Neural progenitor cell (in vitro differentiated cells): ENCODE measurements around the gene CEP164. TPM values are rescaled to one million over a fixed set of nuclear protein-coding genes. Genes with fewer than 3 reads are reported as not detected.

Source experiments
- DNase-seq: peaks from one replicate; pipeline ENCODE4 v3.0.0-alpha.2; 2016; ENCODE audit warnings: low spot score
- H2AFZ ChIP-seq: fragments of 200-600 bp; sonication (generic); replicated peaks from 2 replicates; pipeline ENCODE4 v1.6.1; 2016; ENCODE audit warnings: antibody characterized with exemption
- H3F3A ChIP-seq: fragments of 200-600 bp; sonication (generic); 2 replicates; pipeline ENCODE4 v1.6.1; 2016; ENCODE audit warnings: antibody characterized with exemption, low read depth
- H3K27ac ChIP-seq: fragments of 200-600 bp; sonication (generic); 2 replicates; pipeline ENCODE4 v1.5.1; 2016; ENCODE audit warnings: mild to moderate bottlenecking
- H3K27me3 ChIP-seq: fragments of 200-600 bp; sonication (generic); 2 replicates; pipeline ENCODE4 v1.6.1; 2016; ENCODE audit warnings: mild to moderate bottlenecking, moderate library complexity
- H3K36me3 ChIP-seq: fragments of 200-600 bp; sonication (generic); 2 replicates; pipeline ENCODE4 v1.5.1; 2016
- H3K4me1 ChIP-seq: fragments of 200-600 bp; sonication (generic); 2 replicates; pipeline ENCODE4 v1.6.1; 2016; ENCODE audit warnings: mixed run types
- H3K4me2 ChIP-seq: fragments of 200-600 bp; sonication (generic); 2 replicates; pipeline ENCODE4 v1.6.1; 2016
- H3K4me3 ChIP-seq: fragments of 200-600 bp; sonication (generic); 2 replicates; pipeline ENCODE4 v1.5.1; 2016
- H3K79me2 ChIP-seq: fragments of 200-600 bp; sonication (generic); 2 replicates; pipeline ENCODE4 v1.6.1; 2016; ENCODE audit warnings: low read depth
- H3K9ac ChIP-seq: fragments of 200-600 bp; sonication (generic); 2 replicates; pipeline ENCODE4 v1.6.1; 2016
- H3K9me3 ChIP-seq: fragments of 200-600 bp; sonication (generic); 2 replicates; pipeline ENCODE4 v1.5.1; 2016; ENCODE audit warnings: low read depth
- H4K20me1 ChIP-seq: fragments of 200-600 bp; sonication (generic); 2 replicates; pipeline ENCODE4 v1.6.1; 2016; ENCODE audit warnings: low read depth
- H3K27ac Mint-ChIP-seq: 3 replicates; pipeline ENCODE4 v1.8.0; 2021; ENCODE audit warnings: mixed read lengths
- H3K27me3 Mint-ChIP-seq: 2 replicates; pipeline ENCODE4 v1.8.0; 2022; ENCODE audit warnings: low read depth, mild to moderate bottlenecking, inconsistent platforms, moderate library complexity, mixed read lengths; ENCODE audit not compliant: insufficient read depth
- H3K36me3 Mint-ChIP-seq: 3 replicates; pipeline ENCODE4 v1.8.0; 2021; ENCODE audit warnings: mixed read lengths
- H3K4me1 Mint-ChIP-seq: 3 replicates; pipeline ENCODE4 v1.8.0; 2021; ENCODE audit warnings: mixed read lengths
- H3K4me3 Mint-ChIP-seq: 3 replicates; pipeline ENCODE4 v1.8.0; 2021; ENCODE audit warnings: mild to moderate bottlenecking, moderate library complexity, mixed read lengths
- H3K9me3 Mint-ChIP-seq: 3 replicates; pipeline ENCODE4 v1.8.0; 2020; ENCODE audit warnings: mixed read lengths
- CTCF ChIP-seq: fragments of 200-600 bp; sonication (generic); IDR thresholded peaks from 2 replicates; pipeline ENCODE4 v1.5.1; 2017; ENCODE audit warnings: antibody characterized with exemption, mild to moderate bottlenecking
- EZH2 ChIP-seq: fragments of 200-600 bp; sonication (generic); IDR thresholded peaks from 2 replicates; pipeline ENCODE4 v1.6.1; 2017; ENCODE audit warnings: antibody characterized with exemption, mild to moderate bottlenecking, moderate library complexity
- EZH2phosphoT487 ChIP-seq: fragments of 200-600 bp; sonication (generic); IDR thresholded peaks from 2 replicates; pipeline ENCODE4 v1.6.1; 2017; ENCODE audit warnings: antibody characterized with exemption
- total RNA-seq: library from RNA; depleted of rRNA; stranded (reverse); fragments of >200 nt; gene quantifications from 2 replicates; pipeline ENCODE4 v1.2.3, GENCODE V29; 2015; ENCODE audit warnings: low replicate concordance

CEP164 gene
- total RNA-seq, 1 donor from 2014 or later: 24.2 TPM

- Mint-ChIP-seq H3K4me3 (no peak overlapping the region), H3K9me3 (peaks cover 14% of the 10 kb centered on the region), H3K27me3 (peaks cover 2% of the 10 kb centered on the region), H3K4me1 (peaks cover 3% of the 10 kb centered on the region), H3K27ac (no peak overlapping the region), H3K36me3 (peaks cover 51% of the 10 kb centered on the region)
- Histone ChIP-seq H3K27ac (no peak overlapping the region), H2AFZ (no peak overlapping the region), H3K9ac (no peak overlapping the region), H3K9me3 (peaks cover 11% of the 10 kb centered on the region), H4K20me1 (no peaks in the 10 kb centered on the region), H3K4me2 (no peak overlapping the region), H3K79me2 (no peaks in the 10 kb centered on the region), H3F3A (no peaks in the 10 kb centered on the region), H3K4me3 (no peak overlapping the region), H3K27me3 (no peaks in the 10 kb centered on the region), H3K4me1 (no peaks in the 10 kb centered on the region), H3K36me3 (no peaks in the 10 kb centered on the region)
- TF ChIP-seq CTCF (no peak), EZH2phosphoT487 (no peak), EZH2 (no peak)
- no peak for DNase-seq
These were observed 79.4 kb downstream of the CEP164 start for GRCh38 chr11:117407016-117407415.

- no peak overlapping the region for H2AFZ ChIP-seq
- H4K20me1 ChIP-seq: no peaks in the 10 kb centered on the region
- H3K9me3 Mint-ChIP-seq: peaks cover 12% of the 10 kb centered on the region
- no peak for TF ChIP-seq CTCF
- TF ChIP-seq EZH2: no peak
- TF ChIP-seq EZH2phosphoT487: no peak
- no peak overlapping the region for H3K27ac ChIP-seq
- H3F3A ChIP-seq: no peaks in the 10 kb centered on the region
- no peak overlapping the region for H3K4me2 ChIP-seq
- peaks cover 44% of the 10 kb centered on the region for H3K36me3 Mint-ChIP-seq
- H3K27me3 Mint-ChIP-seq: peaks cover 2% of the 10 kb centered on the region
- no peak overlapping the region for H3K4me3 Mint-ChIP-seq
- peaks cover 3% of the 10 kb centered on the region for H3K4me1 Mint-ChIP-seq
- no peaks in the 10 kb centered on the region for H3K27me3 ChIP-seq
- peaks cover 11% of the 10 kb centered on the region for H3K9me3 ChIP-seq
- no peaks in the 10 kb centered on the region for H3K4me1 ChIP-seq
- DNase-seq: no peak
- H3K4me3 ChIP-seq: no peak overlapping the region
- no peaks in the 10 kb centered on the region for H3K79me2 ChIP-seq
- no peaks in the 10 kb centered on the region for H3K36me3 ChIP-seq
- no peak overlapping the region for H3K9ac ChIP-seq
- no peak overlapping the region for H3K27ac Mint-ChIP-seq
These were observed 80.7 kb downstream of the CEP164 start for GRCh38 chr11:117408356-117408755.

GRCh38 chr11:117409511-117409910 is 81.9 kb downstream of the CEP164 start:
- Mint-ChIP-seq H3K27me3 (peaks cover 2% of the 10 kb centered on the region), H3K4me1 (peaks cover 3% of the 10 kb centered on the region), H3K9me3 (peaks cover 12% of the 10 kb centered on the region), H3K36me3 (peaks cover 35% of the 10 kb centered on the region), H3K4me3 (no peak overlapping the region), H3K27ac (no peak overlapping the region)
- H3F3A ChIP-seq: no peaks in the 10 kb centered on the region
- H3K4me2 ChIP-seq: no peak overlapping the region
- no peak overlapping the region for H3K27ac ChIP-seq
- DNase-seq: no peak
- no peak overlapping the region for H3K9ac ChIP-seq
- H3K4me1 ChIP-seq: no peaks in the 10 kb centered on the region
- H3K27me3 ChIP-seq: no peaks in the 10 kb centered on the region
- no peak overlapping the region for H3K4me3 ChIP-seq
- no peaks in the 10 kb centered on the region for H3K79me2 ChIP-seq
- H2AFZ ChIP-seq: no peak overlapping the region
- H4K20me1 ChIP-seq: no peaks in the 10 kb centered on the region
- H3K9me3 ChIP-seq: peaks cover 11% of the 10 kb centered on the region
- no peak for TF ChIP-seq EZH2phosphoT487
- no peak for TF ChIP-seq EZH2
- no peak for TF ChIP-seq CTCF
- no peaks in the 10 kb centered on the region for H3K36me3 ChIP-seq
